ENCODE data around the gene ADARB1.

ADARB1 gene

DNA sequence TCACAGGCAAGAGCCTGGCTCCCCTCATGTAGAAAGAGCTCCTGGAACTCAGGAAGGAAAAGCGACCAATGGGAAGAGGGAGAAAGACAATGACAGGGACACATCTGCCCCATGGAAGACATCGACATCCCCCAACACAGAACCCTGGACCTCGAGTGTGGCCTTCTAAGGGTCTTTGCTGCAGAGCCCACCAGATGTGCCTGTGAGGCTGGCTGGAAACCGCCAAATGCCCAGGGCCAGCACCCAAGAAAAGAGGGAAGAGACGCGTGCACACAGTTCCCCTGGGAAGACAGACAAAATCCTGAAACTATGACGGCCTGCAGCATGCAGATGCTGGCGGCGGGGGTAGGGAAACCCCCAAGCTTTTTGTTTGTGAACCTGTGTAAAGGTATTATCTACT lies 36.4 kb upstream of the ADARB1 start:
- no peak for DNase-seq (ENCODE audit: low read depth, low spot score)

DNA sequence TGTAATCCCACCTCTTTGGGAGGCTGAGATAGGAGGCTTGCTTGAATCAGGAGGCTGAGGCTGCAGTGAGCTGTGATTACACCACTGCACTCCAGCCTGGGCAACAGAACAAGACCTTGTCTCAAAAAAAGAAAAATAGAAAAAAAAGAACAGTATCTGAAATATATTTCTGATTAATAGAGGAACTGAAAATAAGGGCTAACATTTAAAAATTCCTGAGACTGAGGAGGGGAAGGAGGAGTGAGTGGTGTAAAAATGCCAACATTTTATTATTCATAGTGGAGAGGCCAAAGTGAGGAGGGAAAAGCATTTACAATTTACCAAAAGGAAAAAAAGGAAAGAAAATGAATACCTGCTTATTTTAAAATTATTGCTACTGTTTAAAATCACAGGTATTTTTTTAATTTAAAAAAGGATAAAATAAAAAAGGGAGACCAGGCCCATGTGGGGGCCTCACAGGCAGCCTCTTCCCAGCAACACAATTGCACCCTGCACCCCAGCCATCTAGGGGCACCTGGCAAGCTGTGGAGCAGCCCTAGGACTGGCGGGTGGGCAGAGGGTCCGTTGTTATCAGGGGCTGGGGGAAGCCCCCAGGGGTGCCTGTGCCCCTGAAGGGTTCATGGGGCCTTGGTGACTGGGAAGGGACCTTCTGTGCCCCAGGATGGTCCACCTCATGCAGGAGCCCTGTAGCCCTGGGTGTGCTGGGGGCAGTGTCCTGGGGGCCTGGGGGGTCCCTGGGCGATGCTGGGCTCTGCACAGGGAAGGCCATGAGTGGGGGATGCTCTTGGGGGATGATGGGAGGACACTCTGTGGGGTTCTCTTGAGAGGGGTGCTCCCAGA lies 34.8 kb upstream of the ADARB1 start:
- no peak for DNase-seq (ENCODE audit: low read depth, low spot score)
- no peak overlapping the region for H3K4me3 ChIP-seq (ENCODE audit: low read length)

More for the DNA sequence above, 36.4 kb upstream of the ADARB1 start:
- H3K4me3 ChIP-seq (ENCODE audit: low read length) = no peak overlapping the region

DNA sequence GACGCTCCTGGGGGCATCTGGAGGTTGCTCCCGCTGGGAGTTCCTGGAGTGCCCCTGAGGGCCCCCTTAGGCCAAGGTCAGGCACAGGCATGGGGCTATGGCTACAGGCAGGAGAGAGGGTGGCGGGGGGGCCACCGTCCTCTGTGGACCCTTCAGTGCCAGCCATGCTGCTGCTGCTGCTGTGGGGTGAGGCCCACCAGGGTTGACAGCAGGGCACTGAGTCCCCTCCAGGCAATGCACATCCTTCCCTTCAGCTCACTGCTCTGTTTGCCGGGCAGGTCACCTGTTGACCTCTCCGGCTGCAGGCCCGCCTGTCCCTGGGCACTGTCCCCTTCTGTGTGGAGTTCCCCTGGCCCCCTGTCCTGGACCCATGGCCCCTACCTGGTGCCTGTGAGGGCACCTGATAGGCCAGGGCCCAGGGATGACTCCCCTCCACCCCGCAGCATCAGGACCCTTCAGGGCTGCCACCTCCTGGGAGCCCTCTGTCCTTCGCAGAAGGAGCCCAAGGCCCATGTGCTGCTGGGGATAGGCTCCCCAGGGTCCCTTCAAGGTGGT lies 34.1 kb upstream of the ADARB1 start:
- H3K4me3 ChIP-seq (ENCODE audit: low read length) = no peak overlapping the region
- DNase-seq (ENCODE audit: low read depth, low spot score) = no peak

DNA sequence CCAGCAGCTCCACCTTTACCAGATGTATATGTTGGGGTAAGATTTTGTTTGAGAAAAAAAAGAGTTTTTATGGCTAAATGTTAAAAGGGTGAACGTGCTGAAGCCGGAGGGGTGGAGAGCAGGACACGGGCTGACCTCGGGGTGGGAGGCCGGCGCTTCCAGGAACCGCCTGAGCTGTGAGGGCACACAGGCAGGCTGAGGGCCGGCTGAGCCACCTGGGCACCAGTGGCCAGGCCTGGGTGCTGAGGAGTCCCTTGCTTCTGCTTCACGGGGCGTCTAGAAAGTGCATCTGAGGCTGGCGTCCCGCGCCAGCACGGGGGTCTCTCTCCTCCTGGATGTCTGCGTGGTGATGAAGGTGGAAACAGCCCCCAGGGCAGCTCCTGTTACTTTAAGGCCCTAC lies 33.6 kb upstream of the ADARB1 start:
- DNase-seq (ENCODE audit: low read depth, low spot score) = no peak
- H3K4me3 ChIP-seq (ENCODE audit: low read length) = no peak overlapping the region

DNA sequence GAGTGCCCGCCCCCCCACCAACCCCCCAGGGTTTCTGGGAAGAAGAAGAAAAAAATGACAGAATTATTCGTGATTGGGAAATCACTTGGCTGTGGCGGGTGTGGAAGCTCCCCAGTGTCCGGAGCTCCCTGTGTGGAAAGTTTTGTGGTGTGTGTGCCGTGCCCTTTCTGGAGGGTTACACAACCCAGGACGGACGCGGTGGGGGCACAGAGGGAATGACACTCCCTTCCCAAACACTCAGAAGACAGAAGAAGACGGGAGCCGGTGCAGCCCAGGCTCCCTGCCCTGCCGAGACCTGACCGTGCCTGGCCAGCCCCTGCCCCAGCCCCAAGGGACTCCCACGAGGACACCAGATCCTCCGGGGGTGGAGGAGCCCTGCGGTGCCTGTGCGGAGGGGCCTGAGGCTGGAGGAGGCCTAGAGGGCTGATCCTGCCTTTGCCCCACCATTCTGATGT lies 33.0 kb upstream of the ADARB1 start:
- no peak overlapping the region for H3K4me3 ChIP-seq (ENCODE audit: low read length)
- DNase-seq (ENCODE audit: low read depth, low spot score) = no peak

DNA sequence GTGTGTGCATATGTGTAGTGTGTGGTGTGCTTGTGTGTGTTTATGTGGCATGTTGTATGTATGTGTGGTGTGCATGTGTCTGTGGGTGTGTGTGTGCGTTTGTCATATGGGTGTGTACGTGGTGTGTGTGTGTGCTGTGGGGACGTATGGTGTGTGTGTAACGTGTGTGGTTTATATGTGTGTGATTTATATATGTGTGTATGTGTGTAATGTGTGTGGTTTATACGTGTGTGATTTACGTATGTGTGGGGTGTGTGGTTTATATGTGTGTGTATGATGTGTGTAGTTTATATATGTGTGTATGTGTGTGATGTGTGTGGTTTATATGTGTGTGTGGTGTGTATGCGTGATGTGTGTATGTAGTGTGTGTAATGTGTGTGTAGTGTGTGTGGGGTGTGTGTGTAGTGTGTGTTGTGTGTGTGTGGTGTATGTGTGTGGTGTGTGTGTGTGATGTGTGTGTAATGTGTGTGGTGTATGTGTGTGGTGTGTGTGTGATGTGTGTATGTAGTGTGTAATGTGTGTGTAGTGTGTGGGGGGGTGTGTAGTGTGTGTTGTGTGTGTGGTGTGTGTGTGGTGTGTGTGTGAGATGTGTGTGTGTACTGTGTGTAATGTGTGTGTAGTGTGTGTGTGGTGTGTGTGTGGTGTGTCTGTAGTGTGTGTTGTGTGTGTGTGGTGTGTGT lies 32.3 kb upstream of the ADARB1 start:
- H3K4me3 ChIP-seq (ENCODE audit: low read length) = no peak overlapping the region
- no peak for DNase-seq (ENCODE audit: low read depth, low spot score)

DNA sequence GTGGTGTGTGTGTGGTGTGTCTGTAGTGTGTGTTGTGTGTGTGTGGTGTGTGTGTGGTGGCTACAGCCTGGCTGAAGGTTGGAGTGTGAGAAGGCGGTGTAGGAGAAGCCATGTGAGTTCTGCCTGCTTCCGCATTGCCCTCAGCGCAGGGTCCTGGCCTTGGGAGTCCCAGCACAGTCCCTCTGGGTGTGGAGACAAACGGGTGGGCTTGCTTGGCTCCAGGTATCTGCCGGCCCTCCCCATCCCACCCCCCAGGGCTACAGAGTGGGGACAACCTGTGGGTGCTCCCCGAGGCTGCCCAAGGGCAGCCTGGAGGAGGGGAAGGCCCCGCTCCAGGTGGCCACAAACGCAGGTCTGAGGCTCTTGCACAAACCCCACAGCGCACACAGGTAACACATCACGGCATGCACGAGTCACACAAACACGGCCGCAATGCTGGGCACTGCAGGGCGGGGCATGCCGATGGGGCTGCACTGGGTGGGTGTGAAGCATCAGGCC lies 31.7 kb upstream of the ADARB1 start:
- DNase-seq (ENCODE audit: low read depth, low spot score) = no peak
- H3K4me3 ChIP-seq (ENCODE audit: low read length) = no peak overlapping the region

DNA sequence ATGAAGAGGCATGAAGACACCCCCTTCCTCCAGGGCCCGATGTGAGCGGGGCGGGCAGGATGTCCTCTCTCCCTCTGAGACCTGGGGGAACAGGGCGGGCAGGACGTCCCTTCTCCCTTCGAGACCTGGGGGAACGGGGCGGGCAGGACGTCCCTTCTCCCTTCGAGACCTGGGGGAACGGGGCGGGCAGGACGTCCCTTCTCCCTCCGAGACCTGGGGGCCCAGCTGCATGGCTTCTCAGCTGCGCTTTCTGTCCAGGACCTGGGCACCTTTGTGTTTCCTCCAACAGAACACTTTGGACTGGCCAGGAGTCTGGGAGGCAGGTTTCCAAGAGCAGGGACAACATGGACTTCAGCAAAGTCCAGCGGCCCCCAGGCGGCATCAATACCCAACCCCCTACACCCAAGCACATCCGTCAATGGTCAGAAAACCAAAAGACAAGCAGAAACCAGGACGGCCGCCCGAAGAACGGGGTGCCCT lies 30.8 kb upstream of the ADARB1 start:
- no peak for DNase-seq (ENCODE audit: low read depth, low spot score)
- no peak overlapping the region for H3K4me3 ChIP-seq (ENCODE audit: low read length)

DNA sequence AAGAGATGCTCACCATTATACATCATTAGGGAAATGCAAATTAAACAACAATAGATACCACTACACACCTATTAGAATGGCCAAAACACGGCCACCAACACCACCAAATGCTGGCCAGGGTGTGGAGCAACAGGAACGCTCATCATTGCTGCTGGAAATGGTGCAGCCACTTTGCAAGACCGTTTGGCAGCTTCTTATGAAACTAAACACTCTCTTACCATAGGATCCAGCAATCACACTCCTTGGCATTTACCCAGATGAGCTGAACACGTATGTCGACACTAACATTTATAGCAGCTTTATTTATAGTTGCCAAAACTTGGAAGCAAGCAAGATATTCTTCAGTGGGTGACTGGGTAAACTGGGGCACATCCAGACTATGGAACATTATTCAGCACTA lies 28.9 kb upstream of the ADARB1 start:
- DNase-seq (ENCODE audit: low read depth, low spot score) = no peak
- H3K4me3 ChIP-seq (ENCODE audit: low read length) = no peak overlapping the region

DNA sequence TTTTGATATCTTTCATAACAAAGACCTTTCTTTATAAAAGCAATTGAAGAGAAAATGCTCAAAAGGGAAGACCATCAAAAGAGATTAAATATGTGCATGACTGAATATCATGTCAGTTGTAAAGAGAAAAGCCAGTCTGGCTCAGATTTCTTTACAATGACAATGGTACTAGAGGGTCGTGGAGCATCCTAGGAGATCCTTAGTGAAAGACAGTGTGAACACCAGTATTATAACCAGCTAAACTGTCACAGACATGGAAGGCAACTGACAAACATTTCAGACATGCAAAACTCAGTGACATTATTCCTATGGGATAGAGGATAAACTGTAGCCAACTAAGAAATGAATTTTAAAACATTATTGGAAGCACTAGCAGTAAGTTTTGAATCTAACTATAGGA lies 27.1 kb upstream of the ADARB1 start:
- no peak overlapping the region for H3K4me3 ChIP-seq (ENCODE audit: low read length)

DNA sequence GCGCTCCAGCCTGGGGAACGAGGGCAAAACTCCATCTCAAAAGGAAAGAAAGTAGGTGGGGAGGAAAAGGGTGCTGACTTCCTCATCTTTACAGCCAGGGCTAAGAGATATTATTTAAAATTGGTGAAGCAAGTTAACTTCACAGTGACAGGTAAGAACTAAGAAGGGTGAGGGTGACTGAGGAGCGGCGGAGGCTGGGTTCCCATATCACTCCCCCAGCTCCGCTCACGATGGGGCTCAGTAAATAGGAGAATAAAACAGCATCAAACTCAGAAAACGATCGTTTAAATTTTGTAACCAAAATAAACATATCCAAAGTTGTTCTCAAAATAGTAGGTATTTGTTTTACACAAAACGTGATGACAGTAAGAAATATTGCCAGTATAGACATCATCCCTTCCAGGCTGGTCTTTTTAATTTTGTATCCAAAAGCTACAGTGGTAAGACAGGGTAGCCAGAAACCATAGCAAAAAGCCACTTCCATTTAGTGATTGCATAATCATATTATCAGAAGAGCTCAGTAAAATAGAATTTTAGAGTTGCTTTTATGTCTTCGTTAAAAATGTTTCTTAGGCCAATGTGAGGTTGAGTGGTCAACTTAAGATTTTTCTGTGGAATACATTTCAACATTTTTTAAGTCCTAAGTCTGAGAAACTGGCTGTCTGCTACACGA lies 26.2 kb upstream of the ADARB1 start:
- DNase-seq (ENCODE audit: low read depth, low spot score) = no peak
- no peak overlapping the region for H3K4me3 ChIP-seq (ENCODE audit: low read length)

More for the DNA sequence above, 27.1 kb upstream of the ADARB1 start:
- no peak for DNase-seq (ENCODE audit: low read depth, low spot score)

DNA sequence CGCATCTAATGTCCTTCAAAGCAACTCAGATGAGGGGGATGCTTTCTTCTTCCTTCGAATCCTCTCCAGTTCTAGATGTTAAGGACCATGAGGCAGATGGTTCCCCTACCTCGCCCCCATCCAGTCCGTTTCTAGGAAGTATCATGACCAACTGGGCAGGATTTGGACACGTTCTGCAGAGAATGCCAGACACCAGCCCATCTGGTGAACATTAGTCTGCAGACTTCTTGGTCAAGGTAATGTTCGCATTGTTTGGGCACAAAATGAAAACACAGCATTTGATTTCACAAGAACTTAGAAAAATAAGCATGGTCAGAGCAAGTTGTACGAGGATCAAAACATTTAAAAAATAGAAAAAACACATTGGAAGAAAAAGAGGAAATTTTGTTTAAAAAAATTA lies 25.4 kb upstream of the ADARB1 start:
- no peak for DNase-seq (ENCODE audit: low read depth, low spot score)
- no peak overlapping the region for H3K4me3 ChIP-seq (ENCODE audit: low read length)

DNA sequence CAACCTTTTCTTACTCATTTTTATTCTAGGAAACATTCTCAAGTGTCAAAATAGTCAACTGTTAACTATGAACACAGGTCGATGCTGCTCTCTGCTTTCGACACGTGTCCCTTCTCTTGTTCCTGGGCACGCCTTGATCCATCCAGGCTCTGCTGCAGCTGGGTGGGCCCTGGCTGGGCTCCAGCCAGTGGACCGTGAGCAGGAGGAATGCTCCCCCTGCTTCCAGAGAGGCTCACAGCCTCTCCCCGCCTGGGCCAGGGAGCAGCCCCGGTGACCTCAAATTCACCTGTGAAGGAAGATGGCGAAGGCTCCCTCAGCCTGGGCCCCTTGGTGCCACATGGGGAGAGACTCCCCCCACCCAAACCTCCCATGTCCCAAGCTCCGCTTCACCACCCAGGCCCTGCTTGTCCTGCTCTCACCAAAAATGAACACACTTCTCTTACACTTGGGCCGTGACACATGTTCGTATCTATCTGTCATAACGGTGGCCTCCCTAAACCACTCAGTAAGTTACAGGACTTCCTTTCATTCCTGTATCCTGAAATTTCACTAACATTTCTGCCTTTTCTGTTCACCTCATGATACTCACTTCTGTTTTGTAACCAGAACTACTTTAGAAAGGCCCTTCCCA lies 24.6 kb upstream of the ADARB1 start:
- no peak overlapping the region for H3K4me3 ChIP-seq (ENCODE audit: low read length)
- no peak for DNase-seq (ENCODE audit: low read depth, low spot score)

DNA sequence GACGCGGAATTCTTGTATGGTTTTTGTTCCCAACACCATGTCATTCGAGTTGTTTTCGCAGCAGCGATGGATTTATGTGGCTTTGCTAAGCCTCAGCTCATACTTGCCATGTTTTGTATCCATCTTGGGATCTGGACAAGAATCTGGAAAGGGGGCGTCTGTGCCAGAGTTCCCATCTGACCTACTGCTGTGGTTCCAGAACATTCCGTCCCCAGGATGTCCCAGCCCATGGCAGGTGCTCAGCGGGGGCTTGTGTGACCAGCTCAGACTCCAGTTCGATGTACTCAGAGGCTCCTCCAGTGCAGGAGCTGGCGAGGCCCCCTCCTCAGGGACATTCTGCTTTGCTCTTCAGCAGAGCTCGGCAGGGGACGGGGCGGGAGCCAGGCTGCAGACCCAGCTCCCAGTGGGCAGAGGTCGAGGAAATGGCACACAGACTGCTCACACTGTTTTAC lies 24.0 kb upstream of the ADARB1 start:
- DNase-seq (ENCODE audit: low read depth, low spot score) = no peak
- no peak overlapping the region for H3K4me3 ChIP-seq (ENCODE audit: low read length)

DNA sequence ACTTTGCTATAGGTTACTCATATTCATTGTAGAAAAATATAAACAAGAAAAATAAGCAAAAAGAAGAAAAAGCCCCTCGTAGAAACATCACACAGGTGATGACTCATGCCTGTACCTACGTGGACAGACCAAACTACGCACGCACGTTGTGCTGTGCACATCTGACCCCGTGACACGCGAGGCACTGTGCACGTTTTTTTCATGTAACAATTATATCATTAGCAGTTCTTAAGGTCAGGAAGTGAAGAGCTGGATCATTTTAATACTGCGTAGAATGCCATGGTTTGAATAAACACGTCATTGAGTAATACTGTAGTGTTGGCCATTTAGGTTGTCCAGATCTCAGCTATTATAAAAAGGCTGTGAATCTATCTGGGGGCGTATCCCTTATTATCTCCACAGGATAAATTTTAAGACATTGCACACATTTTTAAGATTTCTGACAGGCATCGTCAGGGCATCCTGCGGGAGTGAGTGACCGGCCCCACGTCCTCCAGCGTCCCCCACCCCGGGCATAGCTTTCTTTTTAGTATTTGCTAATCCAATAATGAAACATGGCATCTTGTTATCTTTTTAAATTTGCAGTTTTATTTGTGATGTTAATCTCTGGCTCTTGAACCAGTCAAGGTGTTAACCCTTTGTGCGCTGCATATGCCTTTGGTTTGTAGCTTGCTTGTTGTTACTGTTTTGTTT lies 23.4 kb upstream of the ADARB1 start:
- no peak overlapping the region for H3K4me3 ChIP-seq (ENCODE audit: low read length)
- no peak for DNase-seq (ENCODE audit: low read depth, low spot score)

DNA sequence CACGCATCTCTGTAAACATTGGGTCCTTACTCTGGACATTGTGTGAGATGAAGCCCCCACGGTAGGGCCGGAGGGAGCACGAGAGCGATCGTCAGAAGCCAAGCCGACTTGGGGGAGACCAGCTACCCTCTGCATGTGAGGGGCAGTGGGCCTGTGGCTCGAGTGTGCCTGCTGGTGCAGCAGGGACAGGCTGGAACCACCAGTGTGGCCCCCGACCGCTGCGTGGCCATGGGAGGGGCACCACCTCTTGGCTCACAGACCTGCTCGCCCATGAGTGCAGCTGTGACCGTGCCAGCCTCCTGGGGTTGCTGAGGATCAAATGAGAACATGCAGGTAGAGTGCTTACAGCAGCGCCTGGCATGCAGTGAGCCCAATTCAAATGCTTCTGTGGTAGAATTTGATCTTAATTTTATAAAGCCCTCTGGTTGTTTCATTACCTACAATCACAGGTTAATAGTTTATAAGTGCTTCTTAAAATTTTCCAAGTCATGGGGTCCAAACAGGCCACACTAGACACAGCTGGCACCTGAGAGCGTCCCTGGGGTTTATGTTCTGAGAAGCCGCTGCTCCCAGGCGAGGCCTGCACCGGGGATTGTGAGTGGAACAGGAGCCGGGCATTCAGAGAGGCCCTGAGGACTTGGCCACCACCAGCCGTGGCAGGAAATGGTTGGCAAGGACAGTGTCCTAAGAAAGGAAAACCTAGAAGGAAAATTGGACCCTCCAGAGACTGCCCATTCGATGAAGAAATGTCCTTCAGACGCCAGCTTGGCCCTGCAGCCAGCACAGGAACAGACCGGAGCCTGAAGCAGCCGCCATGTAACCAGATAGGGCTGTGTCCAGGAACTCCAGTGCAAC lies 22.6 kb upstream of the ADARB1 start:
- DNase-seq (ENCODE audit: low read depth, low spot score) = no peak
- no peak overlapping the region for H3K4me3 ChIP-seq (ENCODE audit: low read length)

DNA sequence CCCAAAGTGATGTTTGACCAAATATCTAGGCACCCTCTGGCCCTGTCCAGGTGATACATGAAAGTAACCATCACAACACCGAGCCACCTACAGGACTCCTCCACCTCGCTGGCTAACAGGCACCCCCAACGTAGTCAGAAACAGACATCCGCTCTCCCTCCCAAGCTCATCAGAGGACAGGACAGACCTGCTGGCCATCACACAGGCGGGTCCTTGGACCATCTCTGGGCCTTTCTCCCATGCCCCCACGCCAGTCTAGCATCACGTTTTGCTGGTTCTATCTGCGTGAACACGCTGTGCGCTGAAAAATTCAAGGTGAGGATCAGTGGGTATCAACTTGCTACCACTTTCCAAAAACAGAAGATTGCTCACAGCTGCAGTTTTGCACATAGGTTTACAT lies 21.4 kb upstream of the ADARB1 start:
- no peak overlapping the region for H3K4me3 ChIP-seq (ENCODE audit: low read length)
- DNase-seq (ENCODE audit: low read depth, low spot score) = no peak
